Neural progenitor cell (in vitro differentiated cells): ENCODE results near the gene KRTAP5-1. TPM values are rescaled to one million over a fixed set of nuclear protein-coding genes. Genes with fewer than 3 reads are reported as not detected.
"Not testable (repeated sequence)": the region's sequence is repeated elsewhere in the genome, so short reads cannot be mapped to it uniquely, and the experiment has no call there.

Source experiments
- DNase-seq: peaks from one replicate; pipeline ENCODE4 v3.0.0-alpha.2; 2016; ENCODE audit warnings: low spot score
- H2AFZ ChIP-seq: fragments of 200-600 bp; sonication (generic); replicated peaks from 2 replicates; pipeline ENCODE4 v1.6.1; 2016; ENCODE audit warnings: antibody characterized with exemption
- H3F3A ChIP-seq: fragments of 200-600 bp; sonication (generic); 2 replicates; pipeline ENCODE4 v1.6.1; 2016; ENCODE audit warnings: antibody characterized with exemption, low read depth
- H3K27ac ChIP-seq: fragments of 200-600 bp; sonication (generic); 2 replicates; pipeline ENCODE4 v1.5.1; 2016; ENCODE audit warnings: mild to moderate bottlenecking
- H3K27me3 ChIP-seq: fragments of 200-600 bp; sonication (generic); 2 replicates; pipeline ENCODE4 v1.6.1; 2016; ENCODE audit warnings: mild to moderate bottlenecking, moderate library complexity
- H3K36me3 ChIP-seq: fragments of 200-600 bp; sonication (generic); 2 replicates; pipeline ENCODE4 v1.5.1; 2016
- H3K4me1 ChIP-seq: fragments of 200-600 bp; sonication (generic); 2 replicates; pipeline ENCODE4 v1.6.1; 2016; ENCODE audit warnings: mixed run types
- H3K4me2 ChIP-seq: fragments of 200-600 bp; sonication (generic); 2 replicates; pipeline ENCODE4 v1.6.1; 2016
- H3K4me3 ChIP-seq: fragments of 200-600 bp; sonication (generic); 2 replicates; pipeline ENCODE4 v1.5.1; 2016
- H3K79me2 ChIP-seq: fragments of 200-600 bp; sonication (generic); 2 replicates; pipeline ENCODE4 v1.6.1; 2016; ENCODE audit warnings: low read depth
- H3K9ac ChIP-seq: fragments of 200-600 bp; sonication (generic); 2 replicates; pipeline ENCODE4 v1.6.1; 2016
- H3K9me3 ChIP-seq: fragments of 200-600 bp; sonication (generic); 2 replicates; pipeline ENCODE4 v1.5.1; 2016; ENCODE audit warnings: low read depth
- H4K20me1 ChIP-seq: fragments of 200-600 bp; sonication (generic); 2 replicates; pipeline ENCODE4 v1.6.1; 2016; ENCODE audit warnings: low read depth
- H3K27ac Mint-ChIP-seq: 3 replicates; pipeline ENCODE4 v1.8.0; 2021; ENCODE audit warnings: mixed read lengths
- H3K27me3 Mint-ChIP-seq: 2 replicates; pipeline ENCODE4 v1.8.0; 2022; ENCODE audit warnings: low read depth, mild to moderate bottlenecking, inconsistent platforms, moderate library complexity, mixed read lengths; ENCODE audit not compliant: insufficient read depth
- H3K36me3 Mint-ChIP-seq: 3 replicates; pipeline ENCODE4 v1.8.0; 2021; ENCODE audit warnings: mixed read lengths
- H3K4me1 Mint-ChIP-seq: 3 replicates; pipeline ENCODE4 v1.8.0; 2021; ENCODE audit warnings: mixed read lengths
- H3K4me3 Mint-ChIP-seq: 3 replicates; pipeline ENCODE4 v1.8.0; 2021; ENCODE audit warnings: mild to moderate bottlenecking, moderate library complexity, mixed read lengths
- H3K9me3 Mint-ChIP-seq: 3 replicates; pipeline ENCODE4 v1.8.0; 2020; ENCODE audit warnings: mixed read lengths
- EZH2 ChIP-seq: fragments of 200-600 bp; sonication (generic); IDR thresholded peaks from 2 replicates; pipeline ENCODE4 v1.6.1; 2017; ENCODE audit warnings: antibody characterized with exemption, mild to moderate bottlenecking, moderate library complexity
- EZH2phosphoT487 ChIP-seq: fragments of 200-600 bp; sonication (generic); IDR thresholded peaks from 2 replicates; pipeline ENCODE4 v1.6.1; 2017; ENCODE audit warnings: antibody characterized with exemption
- total RNA-seq: library from RNA; depleted of rRNA; stranded (reverse); fragments of >200 nt; gene quantifications from 2 replicates; pipeline ENCODE4 v1.2.3, GENCODE V29; 2015; ENCODE audit warnings: low replicate concordance
- TF ChIP-seq, protein P1 (sequence below): fragments of 200-600 bp; sonication (generic); IDR thresholded peaks from 2 replicates; pipeline ENCODE4 v1.5.1; 2017; ENCODE audit warnings: antibody characterized with exemption, mild to moderate bottlenecking

The KRTAP5-1 gene
- total RNA-seq, 1 donor from 2014 or later = not detected

DNA sequence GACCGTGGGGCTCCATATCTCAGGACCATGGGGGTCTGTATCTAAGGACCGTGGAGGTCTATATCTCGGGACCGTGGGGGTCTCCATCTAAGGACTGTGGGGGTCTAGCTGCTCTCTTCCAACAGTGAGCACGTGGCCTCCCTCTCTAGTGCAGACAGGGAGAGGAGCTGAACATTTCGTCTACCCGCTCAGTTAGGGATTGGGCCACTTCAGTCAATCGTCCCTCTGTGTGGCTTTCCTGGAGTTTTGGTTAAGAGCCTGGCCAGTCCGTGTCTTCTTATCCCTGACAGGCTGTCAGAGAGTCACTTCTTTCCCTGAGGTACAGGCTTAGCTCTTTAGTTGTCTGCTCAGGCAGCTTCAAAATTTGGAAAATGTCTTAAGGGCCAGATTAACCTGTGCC, 3.1 kb downstream of the KRTAP5-1 start:
- H3K4me3 Mint-ChIP-seq = no peak overlapping the region
- H3K9me3 Mint-ChIP-seq = peaks cover 18% of the 10 kb centered on the region
- no peak overlapping the region for H3K27ac Mint-ChIP-seq
- peaks cover 24% of the 10 kb centered on the region for H3K27me3 ChIP-seq
- no peak for DNase-seq
- no peaks in the 10 kb centered on the region for H3K4me1 ChIP-seq
- H3K36me3 Mint-ChIP-seq = no peaks in the 10 kb centered on the region
- no peak overlapping the region for H3K27ac ChIP-seq
- H3K4me1 Mint-ChIP-seq = no peaks in the 10 kb centered on the region
- no peaks in the 10 kb centered on the region for H3F3A ChIP-seq
- no peaks in the 10 kb centered on the region for H4K20me1 ChIP-seq
- peaks cover 16% of the 10 kb centered on the region for H3K27me3 Mint-ChIP-seq
- no peaks in the 10 kb centered on the region for H3K36me3 ChIP-seq
- no peak overlapping the region for H3K4me2 ChIP-seq
- TF ChIP-seq, protein P1, sequence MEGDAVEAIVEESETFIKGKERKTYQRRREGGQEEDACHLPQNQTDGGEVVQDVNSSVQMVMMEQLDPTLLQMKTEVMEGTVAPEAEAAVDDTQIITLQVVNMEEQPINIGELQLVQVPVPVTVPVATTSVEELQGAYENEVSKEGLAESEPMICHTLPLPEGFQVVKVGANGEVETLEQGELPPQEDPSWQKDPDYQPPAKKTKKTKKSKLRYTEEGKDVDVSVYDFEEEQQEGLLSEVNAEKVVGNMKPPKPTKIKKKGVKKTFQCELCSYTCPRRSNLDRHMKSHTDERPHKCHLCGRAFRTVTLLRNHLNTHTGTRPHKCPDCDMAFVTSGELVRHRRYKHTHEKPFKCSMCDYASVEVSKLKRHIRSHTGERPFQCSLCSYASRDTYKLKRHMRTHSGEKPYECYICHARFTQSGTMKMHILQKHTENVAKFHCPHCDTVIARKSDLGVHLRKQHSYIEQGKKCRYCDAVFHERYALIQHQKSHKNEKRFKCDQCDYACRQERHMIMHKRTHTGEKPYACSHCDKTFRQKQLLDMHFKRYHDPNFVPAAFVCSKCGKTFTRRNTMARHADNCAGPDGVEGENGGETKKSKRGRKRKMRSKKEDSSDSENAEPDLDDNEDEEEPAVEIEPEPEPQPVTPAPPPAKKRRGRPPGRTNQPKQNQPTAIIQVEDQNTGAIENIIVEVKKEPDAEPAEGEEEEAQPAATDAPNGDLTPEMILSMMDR = no peak
- TF ChIP-seq EZH2 (no peak), EZH2phosphoT487 (no peak)
- no peak overlapping the region for H2AFZ ChIP-seq
- no peak overlapping the region for H3K4me3 ChIP-seq
- no peak overlapping the region for H3K9ac ChIP-seq
- H3K79me2 ChIP-seq = no peaks in the 10 kb centered on the region
- H3K9me3 ChIP-seq = no peaks in the 10 kb centered on the region

DNA sequence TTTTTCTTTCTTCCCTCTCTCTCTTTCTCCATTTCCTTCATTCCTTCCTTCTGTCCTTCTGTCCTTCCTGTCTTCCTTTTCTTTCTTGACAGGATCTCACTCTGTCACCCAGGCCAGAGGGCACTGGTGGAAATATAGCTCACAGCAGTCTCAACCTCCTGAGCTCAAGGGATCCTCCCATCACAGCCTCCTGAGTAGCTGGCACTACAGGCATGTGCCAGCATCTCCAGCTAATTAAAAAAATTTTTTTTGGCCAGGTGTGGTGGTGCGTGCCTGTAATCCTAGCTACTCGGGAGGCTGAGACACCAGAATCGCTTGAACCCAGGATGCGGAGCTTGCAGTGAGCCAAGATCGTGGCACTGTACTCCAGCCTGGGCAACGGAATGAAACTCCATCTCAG, 8.3 kb downstream of the KRTAP5-1 start:
- H2AFZ ChIP-seq = no peak overlapping the region
- peaks cover 71% of the 10 kb centered on the region for H3K27me3 ChIP-seq
- no peak for DNase-seq
- H3K36me3 ChIP-seq = no peaks in the 10 kb centered on the region
- peaks cover 33% of the 10 kb centered on the region for H3K27me3 Mint-ChIP-seq
- no peaks in the 10 kb centered on the region for H3K79me2 ChIP-seq
- H3K4me3 ChIP-seq = no peak overlapping the region
- H3K4me2 ChIP-seq = no peak overlapping the region
- H3K9me3 Mint-ChIP-seq = peaks cover 14% of the 10 kb centered on the region
- H3K27ac Mint-ChIP-seq = no peak overlapping the region
- no peak overlapping the region for H3K4me3 Mint-ChIP-seq
- TF ChIP-seq, protein P1 = no peak
- no peak for TF ChIP-seq EZH2
- no peak for TF ChIP-seq EZH2phosphoT487
- H3K36me3 Mint-ChIP-seq = no peaks in the 10 kb centered on the region
- H4K20me1 ChIP-seq = peaks cover 19% of the 10 kb centered on the region
- no peak overlapping the region for H3K9ac ChIP-seq
- H3F3A ChIP-seq = peaks cover 11% of the 10 kb centered on the region
- H3K9me3 ChIP-seq = no peaks in the 10 kb centered on the region
- H3K27ac ChIP-seq = no peak overlapping the region
- H3K4me1 Mint-ChIP-seq = no peaks in the 10 kb centered on the region
- H3K4me1 ChIP-seq = peaks cover 6% of the 10 kb centered on the region

DNA sequence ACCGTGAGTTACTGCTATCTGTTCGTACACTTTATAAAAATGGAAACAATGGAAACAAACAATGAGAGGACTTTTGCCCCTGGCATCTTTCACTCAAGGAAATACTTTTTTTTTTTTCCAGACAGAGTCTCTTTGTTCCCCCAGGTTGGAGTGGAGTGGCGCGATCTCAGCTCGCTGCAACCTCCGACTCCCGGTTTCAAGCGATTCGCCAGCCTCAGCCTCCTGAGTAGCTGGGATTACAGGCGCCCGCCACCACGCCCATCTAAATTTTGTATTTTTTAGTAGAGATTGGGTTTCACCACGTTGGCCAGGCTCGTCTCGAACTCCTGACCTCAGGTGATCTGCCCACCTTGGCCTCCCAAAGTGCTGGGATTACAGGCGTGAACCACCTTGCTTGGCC, 9.3 kb downstream of the KRTAP5-1 start:
- H4K20me1 ChIP-seq = peaks cover 26% of the 10 kb centered on the region
- peaks cover 11% of the 10 kb centered on the region for H3F3A ChIP-seq
- H3K36me3 Mint-ChIP-seq, H3K4me1 Mint-ChIP-seq, DNase-seq, H3K27ac ChIP-seq, H3K9ac ChIP-seq, H3K36me3 ChIP-seq, H3K27ac Mint-ChIP-seq, H3K4me3 ChIP-seq, H3K4me2 ChIP-seq, H3K9me3 ChIP-seq, H3K79me2 ChIP-seq, H2AFZ ChIP-seq, H3K9me3 Mint-ChIP-seq: not testable (repeated sequence)
- peaks cover 81% of the 10 kb centered on the region for H3K27me3 ChIP-seq
- peaks cover 32% of the 10 kb centered on the region for H3K27me3 Mint-ChIP-seq
- H3K4me3 Mint-ChIP-seq = peak overlapping the region; percentile 30
- peaks cover 14% of the 10 kb centered on the region for H3K4me1 ChIP-seq

DNA sequence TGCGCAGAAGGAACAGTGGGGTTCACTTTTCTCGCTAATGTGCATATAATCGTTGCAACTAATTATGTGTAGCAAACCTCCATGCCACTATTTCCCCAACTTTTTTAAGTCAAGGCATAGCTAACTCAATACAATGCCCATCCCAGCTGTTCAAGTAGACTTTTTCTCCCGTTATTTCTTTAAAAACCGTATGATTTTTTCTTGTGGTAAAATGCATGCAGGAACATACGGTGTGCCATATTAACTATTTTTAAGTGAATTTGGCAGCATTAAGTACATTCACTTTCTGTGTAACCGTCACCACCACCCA, 10.2 kb downstream of the KRTAP5-1 start:
- Mint-ChIP-seq H3K27ac (no peak overlapping the region), H3K36me3 (no peaks in the 10 kb centered on the region), H3K4me1 (no peaks in the 10 kb centered on the region), H3K4me3 (peak overlapping the region; percentile 67), H3K9me3 (peaks cover 7% of the 10 kb centered on the region), H3K27me3 (peaks cover 37% of the 10 kb centered on the region)
- peaks cover 33% of the 10 kb centered on the region for H4K20me1 ChIP-seq
- H3F3A ChIP-seq = peaks cover 20% of the 10 kb centered on the region
- H3K79me2 ChIP-seq = no peaks in the 10 kb centered on the region
- no peak overlapping the region for H3K4me3 ChIP-seq
- peaks cover 15% of the 10 kb centered on the region for H3K4me1 ChIP-seq
- no peak overlapping the region for H3K4me2 ChIP-seq
- no peaks in the 10 kb centered on the region for H3K9me3 ChIP-seq
- peaks cover 89% of the 10 kb centered on the region for H3K27me3 ChIP-seq
- H3K9ac ChIP-seq = no peak overlapping the region
- H2AFZ ChIP-seq = no peak overlapping the region
- H3K27ac ChIP-seq = no peak overlapping the region
- no peak for DNase-seq
- H3K36me3 ChIP-seq = no peaks in the 10 kb centered on the region
- TF ChIP-seq EZH2phosphoT487 (no peak), EZH2 (no peak)
- TF ChIP-seq, protein P1 = no peak
